AML-193 (cell line): ENCODE results near the gene CYP26B1.

Source experiments
- DNase-seq, 2 experiments: peaks; one replicate each; lab custom pipeline; 2025; lab: John Stamatoyannopoulos, UW

Gene CYP26B1

GRCh38 chr2:72082021-72082601, 65.6 kb downstream of the CYP26B1 start:
- DNase-seq, result no peak

GRCh38 chr2:72081451-72081850, 66.2 kb downstream of the CYP26B1 start:
- DNase-seq, result no peak

DNA sequence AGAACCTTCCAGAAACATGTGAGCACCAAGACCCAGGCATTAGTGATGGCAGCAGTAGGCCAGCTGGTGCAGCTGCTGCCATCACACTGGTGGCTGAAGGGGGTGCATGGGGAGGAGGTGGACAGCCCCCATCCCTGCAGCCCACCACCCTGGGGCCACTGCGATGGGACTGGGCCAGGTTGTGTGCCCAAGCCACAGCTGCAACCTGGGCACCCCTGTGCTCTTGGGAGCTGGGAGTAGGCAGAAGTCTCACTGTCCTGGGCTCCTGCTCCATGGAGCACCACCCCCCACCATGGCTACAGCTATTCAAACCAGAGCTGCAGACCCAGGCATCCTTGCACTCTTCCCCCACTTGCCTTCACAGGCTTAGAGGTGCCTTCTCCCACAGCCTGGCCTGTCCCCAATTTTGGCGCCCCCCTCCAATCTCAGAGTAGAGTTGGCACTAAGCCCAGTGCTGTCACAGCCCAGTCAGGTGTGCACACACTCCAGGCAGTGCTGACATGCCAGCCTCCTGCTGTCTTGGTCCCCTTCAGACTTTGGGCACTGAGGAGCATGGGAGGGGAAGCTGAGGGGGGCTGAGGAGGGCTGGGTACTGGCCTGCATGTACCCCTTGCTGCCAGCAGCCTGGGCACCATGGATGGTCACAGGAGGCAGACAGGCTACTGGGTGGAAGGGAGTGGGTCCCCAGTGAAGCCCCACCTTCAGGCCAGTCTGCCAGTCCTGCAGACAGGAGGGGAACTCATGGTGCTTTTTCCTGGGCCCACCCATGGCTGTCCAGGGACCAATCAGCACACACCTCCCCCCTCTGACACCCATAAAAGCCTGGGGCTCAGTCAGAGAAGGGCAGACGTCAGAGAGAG, 67.1 kb downstream of the CYP26B1 start:
- DNase-seq, result no peak
